IMR-90 (cell line): ENCODE measurements around the gene MT1E. TPM values are rescaled to one million over a fixed set of nuclear protein-coding genes. Genes with fewer than 3 reads are reported as not detected.

ENCODE experiments used
- ATAC-seq: fragments of 200-7000 bp; cut with Tn5 transposase; 2 replicates; pipeline ENCODE4 v1.9.1; 2020; ENCODE audit warnings: low read depth, mild to moderate bottlenecking, moderate library complexity
- BruUV-seq: library from RNA; stranded (reverse); fragments of 400-500 nt; replicated peaks from 2 replicates; lab custom pipeline; 2021; lab: Mats Ljungman, UMichigan
- CTCF ChIA-PET: fragments of 300-600 bp; formaldehyde crosslinking; extraction: SDS; loops from one replicate; lab custom pipeline; 2021; ENCODE audit warnings: antibody characterized with exemption; lab: Yijun Ruan, JAX
- POLR2A ChIA-PET: fragments of 300-600 bp; sonication (Branson Sonifier 250); formaldehyde crosslinking; loops from one replicate; lab custom pipeline; 2022; ENCODE audit warnings: antibody characterized with exemption; ENCODE audit not compliant: unreplicated experiment; lab: Charles Lee
- DNase-seq: peaks from one replicate; pipeline ENCODE4 v3.0.0; 2013
- H2AFZ ChIP-seq: replicated peaks from 2 replicates; pipeline ENCODE3; 2013; ENCODE audit warnings: low read length, mild to moderate bottlenecking; ENCODE audit not compliant: poor library complexity
- H2AK5ac ChIP-seq: 2 replicates; pipeline ENCODE4 v1.6.1; 2013; ENCODE audit warnings: low read depth, low read length, inconsistent platforms
- H2AK9ac ChIP-seq: replicated peaks from 2 replicates; pipeline ENCODE3; 2013; ENCODE audit warnings: mild to moderate bottlenecking, low read depth, low read length, moderate library complexity; ENCODE audit not compliant: poor library complexity
- H2BK120ac ChIP-seq: 2 replicates; pipeline ENCODE4 v1.6.1; 2013; ENCODE audit warnings: low read depth, low read length, inconsistent platforms
- H2BK15ac ChIP-seq: 3 replicates; pipeline ENCODE4 v1.6.1; 2013; ENCODE audit warnings: low read depth, low read length, inconsistent platforms
- H2BK20ac ChIP-seq: 2 replicates; pipeline ENCODE4 v1.6.1; 2013; ENCODE audit warnings: low read depth, mild to moderate bottlenecking, inconsistent platforms, low read length, moderate library complexity
- H2BK5ac ChIP-seq: 2 replicates; pipeline ENCODE4 v1.6.1; 2013; ENCODE audit warnings: mild to moderate bottlenecking, low read depth, low read length, inconsistent platforms; ENCODE audit not compliant: poor library complexity, severe bottlenecking
- H3K14ac ChIP-seq: replicated peaks from 2 replicates; pipeline ENCODE4 v1.6.1; 2013; ENCODE audit warnings: low read depth, low read length, inconsistent platforms
- H3K18ac ChIP-seq: 2 replicates; pipeline ENCODE4 v1.6.1; 2013; ENCODE audit warnings: low read depth, low read length, control low read depth
- H3K23ac ChIP-seq: 2 replicates; pipeline ENCODE4 v1.6.1; 2013; ENCODE audit warnings: low read depth, low read length, inconsistent platforms
- H3K27ac ChIP-seq: 2 replicates; pipeline ENCODE4 v1.5.1; 2013; ENCODE audit warnings: mild to moderate bottlenecking, control low read depth, low read length; ENCODE audit not compliant: insufficient read depth
- H3K27me3 ChIP-seq: 2 replicates; pipeline ENCODE4 v1.6.1; 2013; ENCODE audit warnings: low read length; ENCODE audit not compliant: control insufficient read depth, insufficient read depth
- H3K36me3 ChIP-seq: 2 replicates; pipeline ENCODE4 v1.6.1; 2013; ENCODE audit warnings: low read length, mixed read lengths; ENCODE audit not compliant: control insufficient read depth, insufficient read depth
- H3K4ac ChIP-seq: 2 replicates; pipeline ENCODE4 v1.6.1; 2013; ENCODE audit warnings: low read depth, low read length, inconsistent platforms
- H3K4me1 ChIP-seq: 2 replicates; pipeline ENCODE4 v1.6.1; 2013; ENCODE audit warnings: low read length, mixed read lengths; ENCODE audit not compliant: control insufficient read depth, insufficient read depth
- H3K4me2 ChIP-seq: 2 replicates; pipeline ENCODE4 v1.6.1; 2013; ENCODE audit warnings: low read depth, mild to moderate bottlenecking, control low read depth, low read length, moderate library complexity
- H3K4me3 ChIP-seq: 2 replicates; pipeline ENCODE4 v1.5.1; 2013; ENCODE audit warnings: low read depth, mild to moderate bottlenecking, control low read depth, low read length, moderate library complexity; ENCODE audit not compliant: insufficient read depth
- H3K56ac ChIP-seq: 2 replicates; pipeline ENCODE4 v1.6.1; 2013; ENCODE audit warnings: low read length, inconsistent platforms; ENCODE audit not compliant: insufficient read depth; ENCODE audit errors: extremely low read depth
- H3K79me1 ChIP-seq, 2 experiments: 2 replicates each; pipeline ENCODE4 v1.6.1; 2013; ENCODE audit warnings: low read length in 2 of 2, inconsistent platforms in 1 of 2, low read depth in 1 of 2
- H3K9ac ChIP-seq: 2 replicates; pipeline ENCODE4 v1.6.1; 2013; ENCODE audit warnings: low read depth, low read length, control low read depth
- H3K9me1 ChIP-seq: 2 replicates; pipeline ENCODE4 v1.6.1; 2013; ENCODE audit warnings: low read length, inconsistent platforms; ENCODE audit not compliant: insufficient read depth
- H3K9me3 ChIP-seq: 2 replicates; pipeline ENCODE4 v1.6.1; 2013; ENCODE audit warnings: low read length; ENCODE audit not compliant: control insufficient read depth, insufficient read depth
- H4K20me1 ChIP-seq: 2 replicates; pipeline ENCODE4 v1.6.1; 2013; ENCODE audit warnings: low read length, inconsistent platforms; ENCODE audit not compliant: insufficient read depth
- H4K5ac ChIP-seq: 2 replicates; pipeline ENCODE4 v1.6.1; 2013; ENCODE audit warnings: mild to moderate bottlenecking, low read depth, low read length, control low read depth
- H4K8ac ChIP-seq, 2 experiments: 2 replicates each; pipeline ENCODE4 v1.6.1; 2013; ENCODE audit warnings: low read depth in 2 of 2, low read length in 2 of 2, control low read depth in 1 of 2, inconsistent platforms in 1 of 2
- H4K91ac ChIP-seq: 2 replicates; pipeline ENCODE4 v1.6.1; 2013; ENCODE audit warnings: low read depth, low read length, inconsistent platforms; ENCODE audit not compliant: insufficient read depth
- BHLHE40 ChIP-seq: fragments of 150-350 bp; IDR thresholded peaks from 2 replicates; pipeline ENCODE4 v1.6.1; 2016; ENCODE audit warnings: mild to moderate bottlenecking, low read depth, low read length
- CEBPB ChIP-seq: IDR thresholded peaks from 2 replicates; pipeline ENCODE4 v1.6.1; 2012; ENCODE audit warnings: low read depth, low read length, improper control_type of control experiment
- CTCF ChIP-seq: conservative IDR thresholded peaks from 2 replicates; pipeline ENCODE4 v1.5.1; 2012; ENCODE audit warnings: mild to moderate bottlenecking, low read depth, low read length, improper control_type of control experiment
- ELK1 ChIP-seq: fragments of 150-350 bp; IDR thresholded peaks from 2 replicates; pipeline ENCODE4 v1.6.1; 2016; ENCODE audit warnings: low read depth, mild to moderate bottlenecking, low read length, moderate library complexity, borderline replicate concordance
- MAFK ChIP-seq: IDR thresholded peaks from 2 replicates; pipeline ENCODE4 v1.6.1; 2012; ENCODE audit warnings: low read depth, low read length, improper control_type of control experiment
- MAZ ChIP-seq: IDR thresholded peaks from 2 replicates; pipeline ENCODE4 v1.6.1; 2012; ENCODE audit warnings: low read depth, mild to moderate bottlenecking, low read length, improper control_type of control experiment, moderate library complexity, borderline replicate concordance
- MXI1 ChIP-seq: IDR thresholded peaks from 2 replicates; pipeline ENCODE4 v1.6.1; 2012; ENCODE audit warnings: low read depth, mild to moderate bottlenecking, low read length, moderate library complexity, borderline replicate concordance
- NFE2L2 ChIP-seq: fragments of 150-350 bp; IDR thresholded peaks from 2 replicates; pipeline ENCODE4 v1.6.1; 2016; ENCODE audit warnings: low read depth, mild to moderate bottlenecking, low read length
- POLR2A ChIP-seq: IDR thresholded peaks from 2 replicates; pipeline ENCODE4 v1.6.1; 2012; ENCODE audit warnings: mild to moderate bottlenecking, low read depth, low read length
- RAD21 ChIP-seq: IDR thresholded peaks from 2 replicates; pipeline ENCODE4 v1.6.1; 2012; ENCODE audit warnings: low read length, improper control_type of control experiment
- RCOR1 ChIP-seq: IDR thresholded peaks from 2 replicates; pipeline ENCODE4 v1.6.1; 2012; ENCODE audit warnings: mild to moderate bottlenecking, low read length, improper control_type of control experiment; ENCODE audit not compliant: insufficient replicate concordance
- SMC3 ChIP-seq: fragments of 150-350 bp; IDR thresholded peaks from 2 replicates; pipeline ENCODE4 v1.6.1; 2016; ENCODE audit warnings: low read depth, mild to moderate bottlenecking, antibody characterized with exemption, low read length, moderate library complexity
- USF2 ChIP-seq: fragments of 150-350 bp; IDR thresholded peaks from 2 replicates; pipeline ENCODE4 v1.6.1; 2017; ENCODE audit warnings: mild to moderate bottlenecking, antibody characterized with exemption, low read length, low read depth
- WGBS, 2 experiments: methylation state at CpG; one replicate each; pipeline versions ENCODE4 v1.1.5 to v1.1.7; 2013; ENCODE audit warnings: missing lambda C conversion rate in 2 of 2; ENCODE audit not compliant: insufficient read length in 1 of 2; ENCODE audit errors: extremely low coverage in 2 of 2; 5-methylcytosine and 5-hydroxymethylcytosine counted together
- dilution Hi-C: fragments of 300-500 bp; cut with HindIII; formaldehyde crosslinking; loops from one replicate; pipeline ENCODE4 v1.14.3; 2018; ENCODE audit warnings: low sequenced_read_pairs; ENCODE audit not compliant: unreplicated experiment
- in situ Hi-C: fragments of 300-500 bp; cut with MboI; formaldehyde crosslinking; loops from 3 replicates; pipeline ENCODE4 v1.14.3; 2019; ENCODE audit warnings: low sequenced_read_pairs, inconsistent platforms, mixed read lengths
- intact Hi-C: fragments of 100-400 bp; cut with micrococcal nuclease; formaldehyde crosslinking; loops from 2 replicates; pipeline ENCODE4 v1.10.0; 2022
- polyA plus RNA-seq, 3 experiments: library from polyadenylated mRNA; depleted of rRNA; stranded (reverse); fragments of >200 nt; gene quantifications; 2 replicates each; pipeline ENCODE4 v1.2.3, GENCODE V29; 2012; ENCODE audit warnings: low replicate concordance in 1 of 3
- total RNA-seq: library from RNA; depleted of rRNA; stranded (reverse); fragments of >200 nt; gene quantifications from 2 replicates; pipeline ENCODE4 v1.2.3, GENCODE V29; 2012

MT1E gene
- total and polyA plus RNA-seq, 2 of the 4 experiments (the other 2 are of a cell fraction) = 137 to 821 TPM

GRCh38 chr16:56662357-56663354 lies 37.1 kb downstream of the MT1E start:
- Histone ChIP-seq H4K91ac (no peak overlapping the region), H3K9me1 (peaks cover 3% of the 10 kb centered on the region; the same call in 1 of the 2 replicates), H3K18ac (no peak overlapping the region), H3K4me2 (0 out of 2 replicates have a peak overlapping the region, but pooled peaks have one; percentile 33), H3K4me3 (no peak overlapping the region), H3K9me3 (no peaks in the 10 kb centered on the region), H3K4ac (no peak overlapping the region), H2AK9ac (no peak overlapping the region), H3K14ac (no peak overlapping the region), H2BK5ac (no peak overlapping the region), H2BK20ac (no peak overlapping the region), H2BK120ac (no peak overlapping the region), H3K23ac (no peak overlapping the region; the same call in 1 of the 2 replicates), H2AK5ac (no peak overlapping the region), H4K8ac (no peak overlapping the region), H3K79me1 (no peaks in the 10 kb centered on the region), H4K5ac (no peak overlapping the region), H4K20me1 (no peaks in the 10 kb centered on the region), H3K36me3 (no peaks in the 10 kb centered on the region), H2BK15ac (no peak overlapping the region), H3K4me1 (peaks cover 3% of the 10 kb centered on the region; the same call in 1 of the 2 replicates), H3K27ac (no peak overlapping the region), H3K27me3 (peaks cover 92% of the 10 kb centered on the region), H3K56ac (no peak overlapping the region), H2AFZ (peak overlapping the region; percentile 24), H3K9ac (no peak overlapping the region)
- ChIA-PET POLR2A (no interaction called here), CTCF (no interaction called here)
- in situ Hi-C loops = no loop called here
- BruUV-seq = no TSS peak
- DNase-seq = no peak
- dilution Hi-C loops = no loop called here
- ATAC-seq = peak; percentile 24; the same call in 1 of the 2 replicates
- WGBS, 2 experiments = 8% methylated on average over 12 of the region's 48 CpGs; no CpG with 5 or more reads in 1 of the 2 experiments
- intact Hi-C loops = loop anchor here (2.0 kb wide), 1 partner anchor 26 kb away; no protein-coding TSS in a partner anchor
- TF ChIP-seq NFE2L2 = no peak
- no peak for TF ChIP-seq MXI1
- no peak for TF ChIP-seq RCOR1
- TF ChIP-seq CEBPB = no peak
- no peak for TF ChIP-seq SMC3
- no peak for TF ChIP-seq RAD21
- TF ChIP-seq BHLHE40 = no peak
- no peak for TF ChIP-seq MAZ
- TF ChIP-seq MAFK = no peak
- no peak for TF ChIP-seq POLR2A
- TF ChIP-seq USF2 = no peak
- no peak for TF ChIP-seq ELK1
- no peak for TF ChIP-seq CTCF
